ENCODE results near the gene PRDM16.

Gene PRDM16

GRCh38 chr1:3215198-3216014 is 146.4 kb downstream of the PRDM16 start:
- DNase-seq = no peak

- DNase-seq = no peak
Observed at GRCh38 chr1:3216015-3216391, 147.0 kb downstream of the PRDM16 start.

GRCh38 chr1:3217181-3217641 is 148.2 kb downstream of the PRDM16 start:
- DNase-seq = no peak

GRCh38 chr1:3217979-3218679 is 149.1 kb downstream of the PRDM16 start:
- DNase-seq = no peak

GRCh38 chr1:3219005-3219790 is 150.2 kb downstream of the PRDM16 start:
- no peak for DNase-seq

GRCh38 chr1:3219791-3220467 is 150.9 kb downstream of the PRDM16 start:
- DNase-seq = no peak

GRCh38 chr1:3221112-3222041 is 152.4 kb downstream of the PRDM16 start:
- no peak for DNase-seq

- DNase-seq = no peak
Observed at GRCh38 chr1:3222042-3222692, 153.2 kb downstream of the PRDM16 start.

GRCh38 chr1:3225661-3226060 is 156.7 kb downstream of the PRDM16 start:
- DNase-seq = no peak

GRCh38 chr1:3226191-3226590 is 157.2 kb downstream of the PRDM16 start:
- DNase-seq = no peak

- DNase-seq = no peak
Observed at GRCh38 chr1:3226701-3227350, 157.8 kb downstream of the PRDM16 start.

- no peak for DNase-seq
Observed at GRCh38 chr1:3227351-3227704, 158.3 kb downstream of the PRDM16 start.

- DNase-seq = no peak
Observed at GRCh38 chr1:3227893-3228292, 158.9 kb downstream of the PRDM16 start.

- no peak for DNase-seq
Observed at GRCh38 chr1:3229081-3229725, 160.2 kb downstream of the PRDM16 start.

GRCh38 chr1:3230553-3230952 is 161.6 kb downstream of the PRDM16 start:
- DNase-seq = no peak

GRCh38 chr1:3231245-3231644 is 162.2 kb downstream of the PRDM16 start:
- DNase-seq = no peak

- DNase-seq = no peak
Observed at GRCh38 chr1:3231826-3232225, 162.8 kb downstream of the PRDM16 start.

- DNase-seq = no peak
Observed at GRCh38 chr1:3233031-3233430, 164.0 kb downstream of the PRDM16 start.

- no peak for DNase-seq
Observed at GRCh38 chr1:3233551-3233950, 164.5 kb downstream of the PRDM16 start.

GRCh38 chr1:3234281-3234680 is 165.3 kb downstream of the PRDM16 start:
- DNase-seq = no peak

All from CD4-positive, alpha-beta T cell treated with Interleukin-4 for 1 hour (primary cell).